ENCODE data around the gene DRD1. TPM values are rescaled to one million over a fixed set of nuclear protein-coding genes. Genes with fewer than 3 reads are reported as not detected.

DRD1 gene
- polyA plus RNA-seq, 1 of the 3 experiments (the other 2 are of a cell fraction), result not detected

DNA sequence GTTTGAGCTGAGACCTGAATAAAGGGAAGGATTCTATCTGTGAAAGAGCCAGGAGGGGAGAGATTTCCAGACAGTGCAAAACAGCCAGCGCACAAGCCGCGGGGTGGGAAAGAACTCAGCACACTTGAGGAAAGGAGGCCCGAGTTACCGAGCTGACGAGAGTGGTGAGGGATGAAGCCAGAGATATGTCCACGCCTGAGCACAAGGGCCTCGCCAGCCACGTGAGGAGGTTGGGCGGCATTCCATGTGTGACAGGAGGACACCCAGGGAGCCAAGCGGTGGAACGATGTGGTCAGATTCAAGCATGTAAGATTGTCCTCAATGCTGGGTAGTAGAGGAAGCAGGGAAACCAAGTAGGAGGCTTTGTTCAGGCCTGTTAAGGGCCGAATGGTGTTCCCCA is 17.4 kb upstream of the DRD1 start:
- ChIA-PET CTCF (interaction anchor here (1.0 to 2.0 kb wide), 3 partner anchors 9 to 510 kb away, joined by 3 to 10 read pairs (median 8); no protein-coding TSS in a partner anchor), POLR2A (no interaction called here)
- Histone ChIP-seq H3K9me2 (no peaks in the 10 kb centered on the region), H2AFZ (ENCODE audit: low read depth) (no peak overlapping the region), H3K4me1 (ENCODE audit: control insufficient read depth in 1 of 2, insufficient read depth in 2 of 2, low read depth in 1 of 2, low read length in 1 of 2) (no peaks in the 10 kb centered on the region; a peak in 1 of 4 replicates), H3K9ac (no peak overlapping the region), H3K4me3 (ENCODE audit: low read depth in 2 of 2, low read length in 1 of 2) (no peak overlapping the region), H3K4me2 (no peak overlapping the region), H3K27me3 (ENCODE audit: insufficient read depth) (no peaks in the 10 kb centered on the region), H3K9me3 (no peaks in the 10 kb centered on the region), H3F3A (replicated peaks; ENCODE audit: insufficient read depth) (no peaks in the 10 kb centered on the region), H3K27ac (ENCODE audit: low read depth in 2 of 2, low read length in 1 of 2) (no peak overlapping the region), H3K36me3 (replicated peaks in 1 of 2; ENCODE audit: control insufficient read depth in 1 of 2, insufficient read depth in 2 of 2, low read length in 1 of 2) (no peaks in the 10 kb centered on the region), H3K79me2 (ENCODE audit: insufficient read depth) (no peaks in the 10 kb centered on the region), H4K20me1 (ENCODE audit: insufficient read depth) (no peaks in the 10 kb centered on the region)
- TF ChIP-seq TEAD4 (IDR thresholded peaks at IDR 0.05; ENCODE audit: borderline replicate concordance, insufficient read depth) (no peak), GABPA (IDR thresholded peaks at IDR 0.05; ENCODE audit: low read depth) (no peak), MEF2A (IDR thresholded peaks at IDR 0.05; ENCODE audit: borderline replicate concordance, low read depth) (no peak), ELF1 (IDR thresholded peaks at IDR 0.05) (no peak), FOSL2 (IDR thresholded peaks at IDR 0.05; ENCODE audit: borderline replicate concordance, low read depth) (no peak), TAF1 (IDR thresholded peaks at IDR 0.05; ENCODE audit: borderline replicate concordance, low read depth, low read length) (no peak), YY1 (IDR thresholded peaks at IDR 0.05; ENCODE audit: low read depth) (no peak), CHD2 (IDR thresholded peaks at IDR 0.05; ENCODE audit: low read length, partially characterized antibody) (no peak), RAD21 (IDR thresholded peaks at IDR 0.05; ENCODE audit: low read length) (no peak), JUND (IDR thresholded peaks at IDR 0.05) (no peak), MXI1 (IDR thresholded peaks at IDR 0.05; ENCODE audit: low read depth, low read length) (no peak)
- TF ChIP-seq, protein P1, sequence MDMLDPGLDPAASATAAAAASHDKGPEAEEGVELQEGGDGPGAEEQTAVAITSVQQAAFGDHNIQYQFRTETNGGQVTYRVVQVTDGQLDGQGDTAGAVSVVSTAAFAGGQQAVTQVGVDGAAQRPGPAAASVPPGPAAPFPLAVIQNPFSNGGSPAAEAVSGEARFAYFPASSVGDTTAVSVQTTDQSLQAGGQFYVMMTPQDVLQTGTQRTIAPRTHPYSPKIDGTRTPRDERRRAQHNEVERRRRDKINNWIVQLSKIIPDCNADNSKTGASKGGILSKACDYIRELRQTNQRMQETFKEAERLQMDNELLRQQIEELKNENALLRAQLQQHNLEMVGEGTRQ (IDR thresholded peaks at IDR 0.05; ENCODE audit: borderline replicate concordance, low read depth, low read length), result no peak
- WGBS (ENCODE audit: low lambda C conversion rate), result 69% methylated on average over 13 of the region's 13 CpGs
- DNase-seq, result no peak

DNA sequence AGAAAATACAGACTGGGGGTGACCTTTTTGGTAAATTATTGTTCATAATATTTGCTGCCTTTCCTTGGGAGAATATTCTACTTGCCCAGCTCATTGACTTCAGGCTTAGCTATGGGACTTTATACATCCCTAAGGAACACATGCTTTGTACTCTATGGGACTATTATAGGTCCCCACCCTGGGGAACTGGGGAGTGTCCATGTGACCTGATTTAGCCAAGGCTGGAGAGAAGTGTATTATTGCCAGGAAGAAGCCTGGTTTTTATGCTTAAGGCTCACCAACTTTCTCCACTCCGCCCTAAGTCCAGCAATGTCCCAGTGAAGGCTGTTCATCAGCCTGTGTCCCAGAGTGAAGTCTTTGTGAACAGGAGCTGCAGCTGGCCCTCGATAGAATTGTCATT is 16.6 kb upstream of the DRD1 start:
- Histone ChIP-seq H4K20me1 (ENCODE audit: insufficient read depth) (no peaks in the 10 kb centered on the region), H2AFZ (ENCODE audit: low read depth) (no peak overlapping the region), H3F3A (replicated peaks; ENCODE audit: insufficient read depth) (no peaks in the 10 kb centered on the region), H3K36me3 (replicated peaks in 1 of 2; ENCODE audit: control insufficient read depth in 1 of 2, insufficient read depth in 2 of 2, low read length in 1 of 2) (no peaks in the 10 kb centered on the region), H3K4me1 (ENCODE audit: control insufficient read depth in 1 of 2, insufficient read depth in 2 of 2, low read depth in 1 of 2, low read length in 1 of 2) (no peaks in the 10 kb centered on the region; a peak in 1 of 4 replicates), H3K4me3 (ENCODE audit: low read depth in 2 of 2, low read length in 1 of 2) (no peak overlapping the region), H3K9ac (no peak overlapping the region), H3K4me2 (no peak overlapping the region), H3K9me2 (no peaks in the 10 kb centered on the region), H3K27ac (ENCODE audit: low read depth in 2 of 2, low read length in 1 of 2) (no peak overlapping the region), H3K27me3 (ENCODE audit: insufficient read depth) (no peaks in the 10 kb centered on the region), H3K9me3 (no peaks in the 10 kb centered on the region), H3K79me2 (ENCODE audit: insufficient read depth) (no peaks in the 10 kb centered on the region)
- ChIA-PET POLR2A (no interaction called here), CTCF (interaction anchor here (1.0 to 2.0 kb wide), 5 partner anchors 9 to 509 kb away, joined by 3 to 10 read pairs (median 7); no protein-coding TSS in a partner anchor)
- no peak for DNase-seq
- no peak for TF ChIP-seq SMC3 (IDR thresholded peaks at IDR 0.05; ENCODE audit: low read depth, low read length)
- no peak for TF ChIP-seq GABPA (IDR thresholded peaks at IDR 0.05; ENCODE audit: low read depth)
- TF ChIP-seq TEAD4 (IDR thresholded peaks at IDR 0.05; ENCODE audit: borderline replicate concordance, insufficient read depth), result no peak
- TF ChIP-seq GATA2 (CRISPR knock-in tag; IDR thresholded peaks at IDR 0.05), result no peak
- TF ChIP-seq RXRA (IDR thresholded peaks at IDR 0.05; ENCODE audit: borderline replicate concordance, low read depth), result no peak
- no peak for TF ChIP-seq RAD21 (IDR thresholded peaks at IDR 0.05; ENCODE audit: low read length)
- no peak for TF ChIP-seq FOXJ3 (CRISPR knock-in tag; IDR thresholded peaks at IDR 0.05)
- TF ChIP-seq JUND (IDR thresholded peaks at IDR 0.05), result no peak
- TF ChIP-seq, protein P2, sequence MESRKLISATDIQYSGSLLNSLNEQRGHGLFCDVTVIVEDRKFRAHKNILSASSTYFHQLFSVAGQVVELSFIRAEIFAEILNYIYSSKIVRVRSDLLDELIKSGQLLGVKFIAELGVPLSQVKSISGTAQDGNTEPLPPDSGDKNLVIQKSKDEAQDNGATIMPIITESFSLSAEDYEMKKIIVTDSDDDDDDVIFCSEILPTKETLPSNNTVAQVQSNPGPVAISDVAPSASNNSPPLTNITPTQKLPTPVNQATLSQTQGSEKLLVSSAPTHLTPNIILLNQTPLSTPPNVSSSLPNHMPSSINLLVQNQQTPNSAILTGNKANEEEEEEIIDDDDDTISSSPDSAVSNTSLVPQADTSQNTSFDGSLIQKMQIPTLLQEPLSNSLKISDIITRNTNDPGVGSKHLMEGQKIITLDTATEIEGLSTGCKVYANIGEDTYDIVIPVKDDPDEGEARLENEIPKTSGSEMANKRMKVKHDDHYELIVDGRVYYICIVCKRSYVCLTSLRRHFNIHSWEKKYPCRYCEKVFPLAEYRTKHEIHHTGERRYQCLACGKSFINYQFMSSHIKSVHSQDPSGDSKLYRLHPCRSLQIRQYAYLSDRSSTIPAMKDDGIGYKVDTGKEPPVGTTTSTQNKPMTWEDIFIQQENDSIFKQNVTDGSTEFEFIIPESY (IDR thresholded peaks at IDR 0.05; ENCODE audit: borderline replicate concordance, low read depth), result no peak
- no peak for TF ChIP-seq SIN3A (IDR thresholded peaks at IDR 0.05; ENCODE audit: borderline replicate concordance, low read depth, low read length)
- TF ChIP-seq, protein P3, sequence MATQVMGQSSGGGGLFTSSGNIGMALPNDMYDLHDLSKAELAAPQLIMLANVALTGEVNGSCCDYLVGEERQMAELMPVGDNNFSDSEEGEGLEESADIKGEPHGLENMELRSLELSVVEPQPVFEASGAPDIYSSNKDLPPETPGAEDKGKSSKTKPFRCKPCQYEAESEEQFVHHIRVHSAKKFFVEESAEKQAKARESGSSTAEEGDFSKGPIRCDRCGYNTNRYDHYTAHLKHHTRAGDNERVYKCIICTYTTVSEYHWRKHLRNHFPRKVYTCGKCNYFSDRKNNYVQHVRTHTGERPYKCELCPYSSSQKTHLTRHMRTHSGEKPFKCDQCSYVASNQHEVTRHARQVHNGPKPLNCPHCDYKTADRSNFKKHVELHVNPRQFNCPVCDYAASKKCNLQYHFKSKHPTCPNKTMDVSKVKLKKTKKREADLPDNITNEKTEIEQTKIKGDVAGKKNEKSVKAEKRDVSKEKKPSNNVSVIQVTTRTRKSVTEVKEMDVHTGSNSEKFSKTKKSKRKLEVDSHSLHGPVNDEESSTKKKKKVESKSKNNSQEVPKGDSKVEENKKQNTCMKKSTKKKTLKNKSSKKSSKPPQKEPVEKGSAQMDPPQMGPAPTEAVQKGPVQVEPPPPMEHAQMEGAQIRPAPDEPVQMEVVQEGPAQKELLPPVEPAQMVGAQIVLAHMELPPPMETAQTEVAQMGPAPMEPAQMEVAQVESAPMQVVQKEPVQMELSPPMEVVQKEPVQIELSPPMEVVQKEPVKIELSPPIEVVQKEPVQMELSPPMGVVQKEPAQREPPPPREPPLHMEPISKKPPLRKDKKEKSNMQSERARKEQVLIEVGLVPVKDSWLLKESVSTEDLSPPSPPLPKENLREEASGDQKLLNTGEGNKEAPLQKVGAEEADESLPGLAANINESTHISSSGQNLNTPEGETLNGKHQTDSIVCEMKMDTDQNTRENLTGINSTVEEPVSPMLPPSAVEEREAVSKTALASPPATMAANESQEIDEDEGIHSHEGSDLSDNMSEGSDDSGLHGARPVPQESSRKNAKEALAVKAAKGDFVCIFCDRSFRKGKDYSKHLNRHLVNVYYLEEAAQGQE (IDR thresholded peaks at IDR 0.05; ENCODE audit: low read depth, low read length), result no peak
- 86% methylated on average over 1 of the region's 2 CpGs for WGBS (ENCODE audit: low lambda C conversion rate)

Data from SK-N-SH (cell line).